GM20000 (cell line): ENCODE measurements around the gene MBD2.

ENCODE experiments used
- DNase-seq: peaks from one replicate; pipeline ENCODE4 v3.0.0; 2012; ENCODE audit warnings: low spot score
- CTCF ChIP-seq: IDR thresholded peaks from 2 replicates; pipeline ENCODE4 v1.5.1; 2012; ENCODE audit warnings: mild to moderate bottlenecking, control low read depth; ENCODE audit errors: extremely low read depth, missing control alignments

The MBD2 gene

GRCh38 chr18:54173980-54174630, 50.4 kb downstream of the MBD2 start:
- TF ChIP-seq CTCF = no peak
- no peak for DNase-seq

- DNase-seq = no peak
- TF ChIP-seq CTCF = no peak
Observed at GRCh38 chr18:54173250-54173649, 51.2 kb downstream of the MBD2 start.

GRCh38 chr18:54169431-54170403, 54.8 kb downstream of the MBD2 start:
- TF ChIP-seq CTCF = no peak
- no peak for DNase-seq

- no peak for TF ChIP-seq CTCF
- DNase-seq = no peak
Observed at GRCh38 chr18:54165450-54165849, 59.0 kb downstream of the MBD2 start.

GRCh38 chr18:54163453-54163852, 61.0 kb downstream of the MBD2 start:
- DNase-seq = no peak
- no peak for TF ChIP-seq CTCF

DNA sequence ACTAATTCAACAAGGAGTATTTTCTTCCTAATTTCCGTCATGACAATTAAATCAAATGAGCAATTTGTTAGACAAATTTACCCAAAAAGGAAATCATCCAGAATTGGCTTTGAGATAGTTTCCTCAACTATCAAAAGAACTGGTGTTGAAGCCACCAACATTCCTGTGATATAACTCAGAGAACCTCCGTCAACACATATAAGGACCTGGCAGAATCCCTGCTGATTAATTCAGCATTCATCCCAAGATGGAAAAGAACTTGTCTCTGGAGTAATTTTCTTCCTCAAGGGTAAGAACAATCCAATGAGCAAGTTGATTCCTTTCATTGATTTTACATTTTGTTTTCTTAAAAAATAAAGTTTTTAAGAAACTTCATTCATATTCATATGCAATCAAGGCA, 62.0 kb downstream of the MBD2 start:
- no peak for DNase-seq
- TF ChIP-seq CTCF = no peak

GRCh38 chr18:54161267-54161666, 63.2 kb downstream of the MBD2 start:
- TF ChIP-seq CTCF = no peak
- no peak for DNase-seq
